ENCODE measurements around the gene NATD1. TPM values are rescaled to one million over a fixed set of nuclear protein-coding genes. Genes with fewer than 3 reads are reported as not detected.

NATD1 gene
- polyA plus RNA-seq, 1 of the 3 experiments (the other 2 are of a cell fraction): 3.9 TPM

GRCh38 chr17:21297597-21297996 lies 44.4 kb upstream of the NATD1 start:
- CTCF ChIA-PET: interaction anchor here (0.9 kb wide), 1 partner anchor 18 kb away, joined by 3 read pairs; no protein-coding TSS in a partner anchor
- Histone ChIP-seq H2AFZ (ENCODE audit: low read depth) (no peak overlapping the region), H3K4me3 (ENCODE audit: low read depth in 2 of 2, low read length in 1 of 2) (no peak overlapping the region), H3F3A (replicated peaks; ENCODE audit: insufficient read depth) (no peaks in the 10 kb centered on the region), H3K4me1 (ENCODE audit: control insufficient read depth in 1 of 2, insufficient read depth in 2 of 2, low read depth in 1 of 2, low read length in 1 of 2) (peaks cover 0 to 57% of the 10 kb centered on the region in 2 experiments; a peak in 1 of 4 replicates), H3K27ac (ENCODE audit: low read depth in 2 of 2, low read length in 1 of 2) (no peak overlapping the region), H3K36me3 (replicated peaks in 1 of 2; ENCODE audit: control insufficient read depth in 1 of 2, insufficient read depth in 2 of 2, low read length in 1 of 2) (peaks cover 3 to 22% of the 10 kb centered on the region in 2 experiments), H4K20me1 (ENCODE audit: insufficient read depth) (peaks cover 84% of the 10 kb centered on the region), H3K9ac (no peak overlapping the region), H3K9me2 (no peaks in the 10 kb centered on the region), H3K9me3 (no peaks in the 10 kb centered on the region), H3K79me2 (ENCODE audit: insufficient read depth) (peaks cover 68% of the 10 kb centered on the region), H3K4me2 (no peak overlapping the region), H3K27me3 (ENCODE audit: insufficient read depth) (peaks cover 10% of the 10 kb centered on the region; the same call in 1 of the 2 replicates)
- peak; percentile 35 for DNase-seq
- WGBS (ENCODE audit: low lambda C conversion rate): 35% methylated on average over 10 of the region's 10 CpGs
- POLR2A ChIA-PET: no interaction called here
- TF ChIP-seq MXI1 (IDR thresholded peaks at IDR 0.05; ENCODE audit: low read depth, low read length): no peak
- TF ChIP-seq USF2 (IDR thresholded peaks at IDR 0.05; ENCODE audit: borderline replicate concordance, low read depth, low read length): no peak
- TF ChIP-seq TAF1 (IDR thresholded peaks at IDR 0.05; ENCODE audit: borderline replicate concordance, low read depth, low read length): no peak
- no peak for TF ChIP-seq NRF1 (IDR thresholded peaks at IDR 0.05; ENCODE audit: low read depth, low read length)
- no peak for TF ChIP-seq RCOR1 (IDR thresholded peaks at IDR 0.05; ENCODE audit: low read length)
- TF ChIP-seq TEAD4 (IDR thresholded peaks at IDR 0.05; ENCODE audit: borderline replicate concordance, insufficient read depth): no peak
- TF ChIP-seq EP300 (IDR thresholded peaks at IDR 0.05; ENCODE audit: borderline replicate concordance in 1 of 2, low read depth in 1 of 2, low read length in 1 of 2): no peak
- no peak for TF ChIP-seq SMC3 (IDR thresholded peaks at IDR 0.05; ENCODE audit: low read depth, low read length)
- TF ChIP-seq MAX (IDR thresholded peaks at IDR 0.05; ENCODE audit: low read depth): no peak
- TF ChIP-seq RAD21 (IDR thresholded peaks at IDR 0.05; ENCODE audit: low read length): no peak
- no peak for TF ChIP-seq FOXJ3 (CRISPR knock-in tag; IDR thresholded peaks at IDR 0.05)
- TF ChIP-seq FOSL2 (IDR thresholded peaks at IDR 0.05; ENCODE audit: borderline replicate concordance, low read depth): no peak

- Histone ChIP-seq H3K27ac (ENCODE audit: low read depth in 2 of 2, low read length in 1 of 2) (no peak overlapping the region), H3K79me2 (ENCODE audit: insufficient read depth) (peaks cover 72% of the 10 kb centered on the region), H3K9me3 (no peaks in the 10 kb centered on the region), H3F3A (replicated peaks; ENCODE audit: insufficient read depth) (no peaks in the 10 kb centered on the region), H4K20me1 (ENCODE audit: insufficient read depth) (peaks cover 84% of the 10 kb centered on the region), H3K36me3 (replicated peaks in 1 of 2; ENCODE audit: control insufficient read depth in 1 of 2, insufficient read depth in 2 of 2, low read length in 1 of 2) (peaks cover 3 to 16% of the 10 kb centered on the region in 2 experiments), H3K9me2 (no peaks in the 10 kb centered on the region), H3K4me2 (no peak overlapping the region), H3K4me3 (ENCODE audit: low read depth in 2 of 2, low read length in 1 of 2) (no peak overlapping the region), H3K4me1 (ENCODE audit: control insufficient read depth in 1 of 2, insufficient read depth in 2 of 2, low read depth in 1 of 2, low read length in 1 of 2) (peaks cover 0 to 55% of the 10 kb centered on the region in 2 experiments; a peak in 1 of 4 replicates), H2AFZ (ENCODE audit: low read depth) (no peak overlapping the region), H3K9ac (no peak overlapping the region), H3K27me3 (ENCODE audit: insufficient read depth) (peaks cover 10% of the 10 kb centered on the region; the same call in 1 of the 2 replicates)
- POLR2A ChIA-PET: no interaction called here
- TF ChIP-seq GATA2 (CRISPR knock-in tag; IDR thresholded peaks at IDR 0.05) (no peak), FOXJ3 (CRISPR knock-in tag; IDR thresholded peaks at IDR 0.05) (no peak), RXRA (IDR thresholded peaks at IDR 0.05; ENCODE audit: borderline replicate concordance, low read depth) (no peak)
- CTCF ChIA-PET: interaction anchor here (0.9 kb wide), 1 partner anchor 17 kb away, joined by 3 read pairs; no protein-coding TSS in a partner anchor
- WGBS (ENCODE audit: low lambda C conversion rate): 60% methylated on average over 10 of the region's 10 CpGs
- peak; percentile 36 for DNase-seq
Observed at GRCh38 chr17:21297026-21297520, 43.9 kb upstream of the NATD1 start.

Measured in SK-N-SH (cell line).